Stimulated activated CD4-positive, alpha-beta T cell treated with anti-CD3 and anti-CD28 coated beads, Interleukin-15, amount 100 ng/mL, for 1 hour (primary cell): ENCODE results near the gene ATG13.

Experiments used
- DNase-seq, 2 donors: peaks; one replicate each; pipeline ENCODE4 v3.0.0-alpha.2; 2020; ENCODE audit warnings: low read depth in 1 of 2, low spot score in 1 of 2

The ATG13 gene

DNA sequence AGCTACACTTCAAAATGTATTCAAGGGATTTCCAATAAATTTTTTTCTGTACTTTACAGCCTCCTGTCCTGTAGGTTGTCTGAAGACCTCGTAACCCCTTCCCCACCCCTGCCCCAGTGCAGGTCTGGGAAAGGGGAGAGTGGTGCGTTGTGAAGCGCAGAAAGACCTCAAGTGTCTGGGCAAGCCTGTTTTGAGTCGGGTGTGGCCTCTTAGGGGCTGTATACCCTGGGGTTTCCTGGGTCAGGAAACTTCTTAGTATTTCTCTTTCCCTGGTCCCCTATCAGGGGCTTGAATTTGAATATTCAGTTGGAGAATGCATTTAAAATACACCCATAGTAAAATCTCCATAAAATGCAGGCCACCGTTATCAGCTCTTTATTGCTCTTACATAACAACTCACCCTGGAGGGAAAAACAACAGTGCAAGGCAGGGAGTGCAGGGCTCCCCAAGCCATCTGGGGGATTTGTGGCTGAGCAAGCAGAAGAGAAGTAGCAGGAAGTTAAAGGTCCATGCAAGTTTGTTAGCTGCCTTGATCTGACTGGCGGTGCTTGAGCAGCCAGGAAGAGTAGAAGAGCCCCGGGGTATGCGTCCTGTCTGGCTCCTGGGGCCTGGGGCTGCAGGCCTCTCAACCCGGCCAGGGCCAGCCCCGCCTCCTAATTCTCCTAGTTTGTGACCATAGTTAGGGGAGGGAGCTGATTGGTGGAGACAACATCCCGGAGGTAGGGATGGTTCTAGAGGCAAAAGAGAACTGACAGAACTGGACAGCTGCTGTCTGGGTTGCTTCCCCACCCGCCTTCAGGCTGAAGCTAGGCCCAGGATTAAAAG, 57.3 kb downstream of the ATG13 start:
- DNase-seq: no peak

DNA sequence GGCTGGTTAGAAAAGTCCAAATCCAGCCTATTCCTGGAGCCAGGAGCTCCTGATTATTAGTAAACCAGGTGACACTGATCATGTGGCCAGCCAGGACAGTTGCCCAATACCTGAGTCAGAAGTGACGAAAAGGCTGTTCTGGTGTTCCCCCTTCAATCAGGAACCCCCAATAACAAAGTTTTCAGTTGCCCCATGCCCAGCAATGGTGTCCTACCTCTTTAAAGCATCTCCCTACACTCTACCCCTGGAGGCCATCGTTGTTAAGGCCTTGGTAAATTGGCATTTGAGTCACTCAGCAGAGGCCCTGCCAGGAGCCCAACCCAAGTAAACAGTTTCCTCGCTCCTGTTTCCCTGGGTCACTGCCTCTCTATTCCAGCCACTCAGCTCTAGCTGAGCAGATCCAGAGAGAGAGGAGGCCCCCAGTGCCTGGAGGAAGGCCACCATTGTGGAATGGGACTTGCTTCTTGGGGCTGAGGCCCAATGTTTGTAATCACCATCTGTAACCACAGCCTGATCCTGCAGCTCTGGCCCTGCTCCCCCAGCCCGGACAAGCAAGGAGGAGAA, 58.0 kb downstream of the ATG13 start:
- DNase-seq: no peak

DNA sequence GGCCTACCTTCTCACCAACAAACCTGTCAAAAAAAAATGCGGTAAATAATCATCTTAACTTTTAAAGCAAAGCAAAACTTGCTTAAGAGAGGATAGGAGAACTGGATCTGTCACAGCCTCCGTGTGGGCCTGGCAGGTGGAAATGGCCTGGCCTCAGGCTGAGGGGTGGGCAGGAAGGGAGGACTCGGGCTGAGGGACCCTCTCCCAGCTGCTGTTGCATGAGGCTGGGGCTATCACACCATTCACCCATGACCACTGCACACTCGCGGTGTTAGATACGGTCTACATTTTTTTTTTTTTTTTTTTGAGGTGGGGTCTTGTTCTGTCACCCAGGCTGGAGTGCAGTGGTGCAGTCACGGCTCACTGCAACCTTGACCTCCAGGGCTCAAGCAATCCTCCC, 58.6 kb downstream of the ATG13 start:
- DNase-seq: no peak

DNA sequence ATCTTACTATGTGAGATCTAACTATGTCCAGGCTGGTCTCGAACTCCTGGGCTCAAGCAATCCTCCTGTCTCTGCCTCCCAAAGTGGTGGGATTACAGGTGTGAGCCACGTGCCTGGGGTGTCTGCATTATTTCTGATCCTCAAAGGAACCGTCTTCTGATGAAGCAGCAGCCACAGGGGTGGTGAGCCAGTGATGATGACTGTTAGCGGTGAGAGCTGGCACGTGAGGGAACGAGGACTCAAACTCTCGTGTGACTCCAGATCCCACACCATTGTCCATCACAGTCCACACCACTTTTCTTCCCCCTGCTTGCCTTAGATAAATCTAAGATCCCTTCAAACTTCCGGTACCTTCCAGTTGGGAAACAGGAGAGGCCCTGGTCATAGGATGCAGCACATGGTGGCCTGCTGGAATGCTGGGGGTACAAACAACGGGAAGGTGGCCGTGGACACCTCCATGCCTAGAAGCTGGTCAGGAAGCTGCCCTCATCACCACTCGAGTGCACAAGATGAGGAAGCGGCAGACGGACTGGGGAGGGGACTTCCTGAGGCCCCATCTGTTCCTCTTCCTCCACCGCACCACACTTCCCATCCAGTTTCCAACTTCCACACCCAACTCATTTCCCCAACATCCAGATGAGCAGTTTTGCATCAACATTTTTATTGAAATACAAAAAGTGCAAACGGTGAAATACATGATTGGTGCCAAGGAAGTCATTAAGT, 59.2 kb downstream of the ATG13 start:
- no peak for DNase-seq

- no peak for DNase-seq
These were observed 59.8 kb downstream of the ATG13 start for GRCh38 chr11:46677169-46677568.

DNA sequence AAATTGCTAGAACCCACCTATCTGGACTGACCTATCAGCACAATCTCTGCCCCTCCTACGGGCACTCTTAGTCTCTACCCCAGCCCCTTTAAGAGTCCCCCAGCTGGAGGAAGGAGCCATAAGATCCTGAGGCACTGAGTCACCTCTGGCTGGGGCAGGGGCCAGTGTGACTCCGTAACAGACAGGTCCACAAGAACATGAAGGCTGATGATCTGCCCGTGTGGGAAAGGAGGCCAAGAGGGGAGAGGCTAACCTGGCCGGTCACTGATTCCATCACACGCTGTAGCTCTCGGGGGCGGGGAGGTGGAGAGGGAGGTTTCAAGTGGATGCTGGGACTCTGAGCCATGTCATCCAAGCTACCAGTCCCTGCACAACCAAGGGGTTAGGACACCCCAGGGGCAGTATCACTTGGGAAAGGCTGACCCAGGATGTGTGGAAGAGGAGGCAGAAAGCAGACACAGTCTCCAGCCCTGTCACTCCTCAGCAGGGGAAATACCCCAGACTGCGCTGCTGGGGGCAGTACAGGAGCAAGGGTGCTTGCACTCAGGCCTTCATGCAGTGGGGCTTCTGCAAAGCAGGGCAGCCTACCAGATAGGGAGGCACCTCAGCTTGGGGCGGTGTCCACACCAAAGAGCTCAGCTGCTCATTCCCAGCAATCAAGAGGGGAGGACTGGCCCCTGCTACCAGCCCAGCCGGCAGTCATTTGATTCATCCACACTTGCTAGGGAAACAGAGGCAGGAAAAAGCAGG, 60.8 kb downstream of the ATG13 start:
- DNase-seq: no peak

DNA sequence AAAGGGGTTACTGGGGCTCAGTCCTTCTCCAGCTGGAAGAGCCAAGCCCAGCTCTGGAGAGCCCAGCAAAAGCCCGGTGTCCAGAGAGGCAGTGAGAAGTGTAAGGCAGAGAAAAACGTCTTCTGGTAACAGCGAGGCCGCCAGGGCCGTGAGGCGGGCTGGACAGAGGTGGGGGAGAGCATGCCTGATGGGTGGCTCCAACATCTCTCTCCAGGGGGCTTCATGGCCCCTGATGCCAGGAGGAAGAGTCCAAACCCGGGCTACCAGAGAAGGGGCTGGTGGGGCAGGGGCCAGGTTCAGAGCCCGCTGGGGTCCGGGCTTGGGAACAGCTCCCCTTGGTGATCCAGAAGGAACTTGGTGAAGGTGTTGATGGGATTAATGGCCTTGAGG, 61.4 kb downstream of the ATG13 start:
- DNase-seq: no peak

DNA sequence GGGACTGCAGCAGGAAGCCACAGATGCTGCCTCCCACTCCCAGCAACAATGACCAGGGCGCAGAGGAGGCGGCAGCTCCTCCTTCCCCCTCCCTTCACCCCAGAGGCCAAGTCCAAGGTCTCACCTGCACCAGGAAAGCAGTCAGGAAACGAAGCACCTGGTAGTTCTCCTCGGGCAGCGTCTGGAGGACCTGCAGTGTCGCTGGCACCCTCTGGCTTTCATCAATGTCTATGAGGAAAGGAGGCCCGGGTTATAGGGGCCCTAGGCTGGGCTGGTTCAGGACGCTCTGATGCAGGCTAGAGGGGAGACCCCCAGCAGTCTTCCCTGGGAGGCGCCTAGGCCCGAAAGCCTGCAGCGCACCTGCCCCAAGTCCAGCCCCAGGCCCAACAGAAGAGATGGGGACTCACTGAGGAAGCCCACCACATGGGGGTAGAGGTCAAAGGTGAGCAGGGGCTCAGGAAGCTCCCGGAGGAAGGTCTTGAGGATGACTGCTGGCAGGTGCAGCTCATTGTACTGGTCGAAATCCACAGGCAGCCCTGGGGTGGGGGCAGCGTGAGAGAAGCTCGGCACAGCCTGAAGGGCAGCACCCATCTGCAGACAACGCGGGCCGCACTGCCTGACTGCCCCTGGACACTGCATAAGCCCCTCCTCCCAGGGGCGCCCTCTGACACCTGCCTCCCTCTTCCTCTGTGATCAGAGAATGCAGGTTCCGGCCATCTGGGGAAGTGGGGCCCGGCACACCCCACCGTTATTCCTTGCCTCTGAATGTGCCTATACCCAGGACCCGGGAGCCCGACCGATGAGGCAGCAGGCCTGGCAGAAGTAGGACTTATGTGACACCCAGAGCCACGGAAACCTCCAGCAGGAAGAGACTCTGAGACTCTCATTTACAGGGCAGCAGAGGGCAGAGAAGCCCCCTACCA, 62.1 kb downstream of the ATG13 start:
- DNase-seq: no peak

DNA sequence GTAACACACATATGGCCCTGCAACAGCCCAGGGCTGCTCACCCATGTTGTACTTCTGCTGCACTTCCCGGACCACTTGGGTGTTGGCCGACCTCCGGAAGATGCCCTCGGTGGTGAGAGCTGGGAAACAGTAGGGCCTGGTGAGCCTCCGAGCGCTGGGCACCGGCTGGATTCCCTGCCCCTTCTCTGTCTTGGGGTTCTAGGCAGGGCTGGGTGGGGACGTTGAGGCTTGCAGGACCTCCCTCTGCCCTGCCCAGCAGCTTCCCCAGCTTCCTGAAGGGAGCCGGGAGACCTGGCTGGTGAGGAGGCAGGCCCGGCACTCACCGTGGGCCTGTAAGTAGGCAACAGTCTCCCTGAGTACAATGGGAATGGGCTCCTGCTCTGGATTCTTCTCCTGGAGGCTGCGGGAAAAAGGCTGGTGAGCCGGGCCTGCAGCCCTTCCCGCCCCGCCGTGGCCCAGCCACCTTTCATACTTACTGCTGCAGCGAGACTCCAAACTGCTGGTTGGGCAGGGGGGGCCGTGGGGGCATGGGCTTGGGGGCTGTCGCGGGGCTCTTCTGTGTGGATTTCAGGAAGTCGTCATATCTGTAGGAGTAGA, 62.9 kb downstream of the ATG13 start:
- DNase-seq: no peak

DNA sequence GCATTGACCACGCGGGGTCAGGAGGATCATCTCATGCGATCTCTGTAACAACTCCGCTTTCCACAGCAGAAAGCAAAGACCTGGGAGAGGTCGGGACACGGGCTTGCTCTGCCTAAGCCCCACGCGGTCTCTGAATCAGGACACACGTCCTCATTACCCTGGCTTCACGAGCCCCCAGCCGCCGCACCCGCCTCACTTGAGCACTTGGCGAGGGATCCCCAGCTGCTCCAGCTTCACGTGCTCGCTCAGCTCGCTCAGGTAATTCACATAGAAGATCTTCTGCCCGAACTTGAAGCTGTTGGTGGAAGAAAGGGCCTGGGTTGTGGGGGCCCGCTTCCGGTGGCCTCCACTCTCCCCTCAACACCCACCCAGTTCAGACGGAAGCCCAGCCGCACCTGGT, 63.5 kb downstream of the ATG13 start:
- no peak for DNase-seq

- no peak for DNase-seq
These were observed 64.5 kb downstream of the ATG13 start for GRCh38 chr11:46681814-46682213.

- DNase-seq: no peak
These were observed 65.7 kb downstream of the ATG13 start for GRCh38 chr11:46682773-46683752.

- no peak for DNase-seq
These were observed 67.0 kb downstream of the ATG13 start for GRCh38 chr11:46684367-46684766.

DNA sequence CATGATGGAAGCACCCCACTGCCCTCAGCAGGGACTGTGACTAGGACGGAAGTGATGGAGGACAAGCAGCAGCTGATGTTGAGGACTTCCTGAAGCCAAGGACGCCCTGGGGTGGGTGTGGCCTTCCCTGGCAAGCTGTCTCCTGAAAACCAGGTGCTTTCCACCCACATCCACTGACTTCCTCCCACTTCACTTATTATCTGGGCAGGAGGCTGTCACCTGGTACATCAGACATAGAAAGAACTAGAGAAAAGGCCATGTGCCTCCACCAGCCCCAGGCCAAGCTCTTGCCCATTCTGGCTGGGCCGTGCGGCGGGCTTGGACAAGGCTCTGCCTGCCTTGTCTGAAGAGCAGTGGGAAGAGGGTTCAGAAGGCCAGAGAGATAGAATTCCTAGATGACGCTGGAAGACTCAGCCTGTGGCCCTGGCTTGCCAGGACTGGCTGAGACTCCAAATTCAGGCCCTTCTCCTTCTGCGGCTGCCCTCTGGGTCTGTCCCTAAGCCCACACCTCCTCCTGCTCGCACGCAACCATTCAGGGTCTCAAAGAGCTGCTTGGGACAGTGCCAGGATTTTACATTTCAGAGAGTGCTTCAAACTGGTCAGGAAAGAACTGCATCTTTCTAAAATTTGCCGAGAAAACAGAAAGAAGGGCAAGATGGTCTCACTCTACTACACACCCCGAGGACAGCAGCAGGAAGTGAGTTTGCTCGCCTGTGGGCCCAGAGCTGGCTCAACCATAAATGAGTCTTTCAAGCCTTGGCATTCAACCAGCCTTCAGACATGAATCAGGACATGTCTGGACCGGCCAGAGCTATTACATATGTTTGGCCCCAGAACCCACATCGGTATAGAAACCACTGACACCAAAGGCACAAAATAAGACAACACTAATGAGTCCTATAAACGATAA, 69.8 kb downstream of the ATG13 start:
- DNase-seq: no peak

DNA sequence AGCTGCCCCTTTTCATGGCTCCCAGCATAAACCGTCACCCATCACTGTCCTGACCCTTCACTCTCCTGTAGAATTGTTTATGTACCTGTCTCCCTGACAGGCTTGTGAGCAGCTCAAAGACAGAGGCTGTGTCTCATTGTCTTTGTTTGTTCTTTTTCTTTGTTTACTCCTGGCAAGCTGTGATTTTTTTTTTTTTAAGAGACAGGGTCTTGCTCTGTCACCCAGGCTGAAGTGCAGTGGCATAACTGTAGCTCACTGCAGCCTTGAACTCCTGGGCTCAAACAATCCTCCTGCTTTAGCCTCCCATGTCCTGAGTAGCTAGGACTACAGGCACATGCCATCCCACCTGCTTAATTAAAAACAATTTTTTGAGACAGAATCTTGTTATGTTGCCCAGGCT, 73.3 kb downstream of the ATG13 start:
- no peak for DNase-seq

GRCh38 chr11:46692450-46692849, 75.1 kb downstream of the ATG13 start:
- DNase-seq: no peak

- no peak for DNase-seq
These were observed 76.3 kb downstream of the ATG13 start for GRCh38 chr11:46693597-46694012.

GRCh38 chr11:46694072-46694471, 76.7 kb downstream of the ATG13 start:
- no peak for DNase-seq
